ENCODE results near the gene FHIT. TPM values are rescaled to one million over a fixed set of nuclear protein-coding genes. Genes with fewer than 3 reads are reported as not detected.

FHIT gene
- polyA plus RNA-seq, 1 of the 3 experiments (the other 2 are of a cell fraction): 0.41 TPM

- TF ChIP-seq TAF1 (IDR thresholded peaks at IDR 0.05; ENCODE audit: borderline replicate concordance, low read depth, low read length) (no peak), NFIC (IDR thresholded peaks at IDR 0.05; ENCODE audit: borderline replicate concordance) (no peak), USF1 (IDR thresholded peaks at IDR 0.05; ENCODE audit: borderline replicate concordance, low read depth) (no peak), EZH2phosphoT487 (IDR thresholded peaks at IDR 0.05; ENCODE audit: borderline replicate concordance, low read depth) (no peak), ZBTB33 (IDR thresholded peaks at IDR 0.05; ENCODE audit: borderline replicate concordance, low read depth) (no peak)
These were observed 1474.2 kb downstream of the FHIT start (continued) for GRCh38 chr3:59777066-59777465.

- Histone ChIP-seq H3K36me3 (replicated peaks in 1 of 2; ENCODE audit: control insufficient read depth in 1 of 2, insufficient read depth in 2 of 2, low read length in 1 of 2) (no peaks in the 10 kb centered on the region), H3K9me3 (no peaks in the 10 kb centered on the region), H3K9me2 (no peaks in the 10 kb centered on the region), H3K4me3 (ENCODE audit: low read depth in 2 of 2, low read length in 1 of 2) (no peak overlapping the region), H3K27me3 (ENCODE audit: insufficient read depth) (no peaks in the 10 kb centered on the region), H2AFZ (ENCODE audit: low read depth) (no peak overlapping the region), H3K4me2 (no peak overlapping the region), H3K9ac (no peak overlapping the region), H3F3A (replicated peaks; ENCODE audit: insufficient read depth) (no peaks in the 10 kb centered on the region), H3K79me2 (ENCODE audit: insufficient read depth) (no peaks in the 10 kb centered on the region), H3K4me1 (ENCODE audit: control insufficient read depth in 1 of 2, insufficient read depth in 2 of 2, low read depth in 1 of 2, low read length in 1 of 2) (peaks cover 0 to 28% of the 10 kb centered on the region in 2 experiments; a peak in 2 of 4 replicates), H4K20me1 (ENCODE audit: insufficient read depth) (no peaks in the 10 kb centered on the region), H3K27ac (ENCODE audit: low read depth in 2 of 2, low read length in 1 of 2) (no peak overlapping the region)
- 44% methylated on average over 6 of the region's 7 CpGs for WGBS (ENCODE audit: low lambda C conversion rate)
- DNase-seq: peak; percentile 15
- TF ChIP-seq RAD21 (IDR thresholded peaks at IDR 0.05; ENCODE audit: low read length) (no peak), GATA2 (CRISPR knock-in tag; IDR thresholded peaks at IDR 0.05) (peak; percentile 28; the same call in 1 of the 2 replicates), RCOR1 (IDR thresholded peaks at IDR 0.05; ENCODE audit: low read length) (peak; percentile 27; the same call in 1 of the 2 replicates), EZH2phosphoT487 (IDR thresholded peaks at IDR 0.05; ENCODE audit: borderline replicate concordance, low read depth) (no peak), TCF12 (IDR thresholded peaks at IDR 0.05) (no peak), FOXJ3 (CRISPR knock-in tag; IDR thresholded peaks at IDR 0.05) (no peak), SIN3A (IDR thresholded peaks at IDR 0.05; ENCODE audit: borderline replicate concordance, low read depth, low read length) (no peak), EP300 (IDR thresholded peaks at IDR 0.05; ENCODE audit: borderline replicate concordance in 1 of 2, low read depth in 1 of 2, low read length in 1 of 2) (peak in 1 of 2 experiments; percentile 62; a peak in 1 of 4 replicates), PBX3 (IDR thresholded peaks at IDR 0.05) (no peak), USF2 (IDR thresholded peaks at IDR 0.05; ENCODE audit: borderline replicate concordance, low read depth, low read length) (no peak), MAX (IDR thresholded peaks at IDR 0.05; ENCODE audit: low read depth) (no peak), IRF3 (IDR thresholded peaks at IDR 0.05; ENCODE audit: low read depth, low read length) (no peak)
- CTCF ChIA-PET: interaction anchor here (1.0 to 3.0 kb wide), 6 partner anchors 17 to 1581 kb away, joined by 3 to 10 read pairs (median 6); no protein-coding TSS in a partner anchor
- POLR2A ChIA-PET: no interaction called here
These were observed 1475.4 kb downstream of the FHIT start for GRCh38 chr3:59775761-59776325.
